Skin epidermis (tissue), 12 donors: ENCODE data around the gene SYCE1.
"Not testable (repeated sequence)": the region's sequence is repeated elsewhere in the genome, so short reads cannot be mapped to it uniquely, and the experiment has no call there.

Source experiments
- H3K27ac ChIP-seq, 21 experiments: fragments of 200-600 bp; sonication (generic) in 11 of 21; one replicate each; pipeline ENCODE4 v1.5.0; 2020; ENCODE audit warnings: mild to moderate bottlenecking in 3 of 21, inconsistent platforms in 2 of 21, moderate library complexity in 2 of 21
- H3K4me3 ChIP-seq, 7 experiments: fragments of 200-600 bp; sonication (generic) in 2 of 7; one replicate each; pipeline ENCODE4 v1.5.0; 2020; ENCODE audit warnings: inconsistent platforms in 2 of 7, mild to moderate bottlenecking in 2 of 7, moderate library complexity in 1 of 7

The SYCE1 gene

DNA sequence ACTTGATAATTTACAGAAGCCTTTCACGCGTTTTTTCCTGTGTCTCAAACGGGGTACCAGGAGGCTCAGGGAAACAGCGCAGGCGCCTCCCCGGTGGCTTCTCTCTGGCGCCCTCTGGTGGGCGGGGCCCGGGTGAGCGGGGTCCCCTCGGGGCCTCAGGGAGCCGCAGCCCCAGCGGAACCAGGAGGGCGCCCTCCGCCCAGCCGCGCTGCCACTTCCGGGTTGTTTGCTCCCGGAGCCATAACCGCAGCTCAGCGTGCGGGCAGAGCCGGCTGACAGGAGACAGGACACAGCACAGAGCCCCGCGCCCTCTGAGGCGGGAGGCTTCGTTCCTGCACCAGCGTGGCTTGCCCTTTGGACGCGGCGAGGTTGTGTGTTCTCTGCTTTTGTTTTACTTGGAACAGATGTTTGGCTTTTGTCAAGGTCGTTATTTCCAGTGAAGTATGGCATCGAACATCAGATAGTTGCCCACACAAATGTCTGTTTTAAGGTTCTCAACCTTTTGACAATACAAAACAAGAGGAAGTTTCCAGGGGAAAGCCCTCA lies 45.1 kb downstream of the SYCE1 start:
- Histone ChIP-seq H3K27ac (peak overlapping the region in 8 of 21 experiments; percentile 1 to 53 (median 30)), H3K4me3 (peak overlapping the region; percentile 9 to 36 (median 26))

DNA sequence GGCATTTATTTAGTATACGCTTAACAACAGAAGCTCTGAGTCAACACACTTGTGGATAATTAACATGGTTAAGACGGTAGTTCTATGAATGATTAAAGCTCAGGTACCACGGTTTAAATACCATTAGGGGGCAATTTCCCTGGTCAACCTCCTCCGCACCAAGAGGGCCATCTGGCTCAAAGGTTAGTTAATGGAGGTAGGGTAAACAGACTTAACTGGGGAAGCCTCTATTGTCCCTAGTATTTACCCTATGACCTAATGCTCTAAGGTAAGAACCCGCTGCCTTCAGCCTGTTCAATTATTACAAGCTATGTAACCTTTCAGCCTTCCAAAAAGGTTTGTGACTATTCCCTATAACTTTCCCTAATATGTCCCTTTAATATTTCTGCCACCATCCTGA lies 46.9 kb downstream of the SYCE1 start:
- not testable (repeated sequence) for H3K27ac ChIP-seq, H3K4me3 ChIP-seq

DNA sequence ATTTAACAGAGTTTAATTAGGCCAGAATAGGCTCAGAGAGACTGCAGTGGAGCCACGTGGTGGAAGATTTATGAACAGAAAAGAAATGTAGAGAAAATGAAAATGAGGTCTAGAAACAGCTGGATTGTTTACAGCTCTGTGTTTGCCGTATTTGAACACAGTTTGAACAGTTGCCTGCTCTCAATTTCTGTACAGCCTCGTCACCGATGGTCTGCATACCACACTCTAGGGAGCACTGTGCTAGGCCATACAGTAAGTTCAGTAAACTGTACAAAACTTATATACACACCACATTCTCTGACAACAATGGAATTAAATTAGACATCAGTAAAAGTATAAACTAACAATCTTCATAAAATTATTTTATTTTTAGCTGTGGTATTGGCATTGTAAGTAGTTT lies 49.3 kb downstream of the SYCE1 start:
- H3K4me3 ChIP-seq, result no peak overlapping the region
- H3K27ac ChIP-seq, result no peak overlapping the region

DNA sequence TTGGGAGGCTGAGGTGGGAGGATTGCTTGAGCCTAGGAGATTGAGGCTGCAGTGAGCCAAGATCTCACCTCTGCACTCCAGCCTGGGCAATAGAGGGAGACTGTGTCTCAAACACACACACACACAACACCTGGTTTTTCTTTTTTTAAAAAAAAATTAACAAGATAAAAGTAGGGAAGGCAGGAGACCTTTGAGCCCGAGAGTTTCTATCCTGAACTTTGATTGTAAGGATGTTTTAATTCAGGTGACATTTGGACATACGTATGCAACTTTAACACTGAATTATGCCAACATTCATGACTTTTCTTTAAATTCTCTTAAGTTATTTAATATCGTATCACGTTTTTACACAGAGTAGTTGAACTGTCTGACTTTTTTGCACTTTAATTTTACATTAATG lies 49.9 kb downstream of the SYCE1 start:
- no peak overlapping the region for H3K27ac ChIP-seq
- no peak overlapping the region for H3K4me3 ChIP-seq

DNA sequence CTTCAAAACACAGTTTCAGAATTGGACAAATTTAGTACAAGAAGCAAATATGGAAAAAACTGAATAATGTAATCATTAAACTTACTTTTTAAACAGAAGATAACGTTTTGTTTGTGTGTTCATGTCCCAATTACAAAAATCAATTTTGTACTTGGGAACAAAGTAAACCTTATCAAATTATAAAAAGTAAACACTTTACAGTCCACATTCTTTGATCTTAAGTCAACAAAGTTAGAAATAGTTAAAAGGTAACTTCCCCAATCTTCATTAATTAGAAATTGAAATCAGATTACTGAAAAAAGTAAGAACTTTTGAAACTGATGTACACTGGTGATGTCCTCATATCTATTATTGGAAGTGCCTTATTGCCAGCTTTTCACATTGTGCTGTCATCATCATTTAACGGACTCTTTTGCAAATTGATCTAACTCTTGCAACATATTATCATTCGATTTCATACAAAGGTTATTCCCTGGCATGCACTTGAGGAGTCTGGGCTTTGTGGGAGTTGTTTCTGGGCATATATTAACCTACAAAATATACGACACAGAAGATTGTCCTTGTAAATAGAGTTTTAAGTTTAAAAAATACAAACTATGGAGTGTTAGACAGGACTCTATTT lies 53.4 kb downstream of the SYCE1 start:
- Histone ChIP-seq H3K27ac (no peak overlapping the region), H3K4me3 (no peak overlapping the region)

DNA sequence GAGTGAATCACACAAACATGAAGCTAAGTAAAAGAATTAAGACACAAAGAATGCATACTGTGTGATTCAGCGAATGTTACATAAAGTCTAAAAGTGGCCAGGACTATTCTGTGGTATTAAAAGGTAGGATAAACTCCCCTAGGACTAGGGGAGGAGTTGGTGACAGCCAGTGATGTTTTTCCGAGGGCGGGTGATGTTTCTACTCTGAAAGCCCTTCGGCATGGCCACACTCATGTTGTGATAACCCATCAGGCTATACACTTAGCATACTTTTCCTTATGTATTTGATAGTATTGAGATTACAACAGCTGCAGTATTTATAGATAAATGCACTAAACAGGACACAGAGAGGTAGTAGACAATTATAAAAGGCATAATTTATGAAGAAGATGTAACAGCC lies 54.0 kb downstream of the SYCE1 start:
- Histone ChIP-seq H3K4me3 (no peak overlapping the region), H3K27ac (no peak overlapping the region)

DNA sequence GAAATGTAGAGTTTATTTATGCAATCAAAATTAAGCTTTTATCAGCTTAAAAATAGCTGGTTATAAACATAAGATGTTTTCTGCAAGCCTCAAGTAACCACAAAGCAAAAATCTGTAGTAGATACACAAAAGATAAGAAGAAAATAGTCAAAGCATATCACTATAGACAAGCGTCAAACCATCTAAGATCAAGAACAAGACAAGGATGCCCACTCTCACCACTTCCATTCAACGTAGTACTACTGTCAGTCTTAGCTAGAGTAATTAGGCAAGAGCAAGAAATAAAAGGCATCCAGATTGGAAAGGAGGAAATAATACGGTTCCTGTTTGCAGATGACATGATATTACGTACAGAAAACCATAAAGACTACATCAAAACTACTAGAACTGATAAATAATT lies 55.7 kb downstream of the SYCE1 start:
- Histone ChIP-seq H3K4me3 (no peak overlapping the region), H3K27ac (no peak overlapping the region)
